ENCODE results near the gene GCK. TPM values are rescaled to one million over a fixed set of nuclear protein-coding genes. Genes with fewer than 3 reads are reported as not detected.
A peak's percentile ranks its signal among the peaks of the same experiment; 100 is the strongest.
"Not testable (repeated sequence)": the region's sequence is repeated elsewhere in the genome, so short reads cannot be mapped to it uniquely, and the experiment has no call there.

Gene GCK
- total RNA-seq, 4 donors from 2014 or later, result 0.52 TPM; not detected in 3

DNA sequence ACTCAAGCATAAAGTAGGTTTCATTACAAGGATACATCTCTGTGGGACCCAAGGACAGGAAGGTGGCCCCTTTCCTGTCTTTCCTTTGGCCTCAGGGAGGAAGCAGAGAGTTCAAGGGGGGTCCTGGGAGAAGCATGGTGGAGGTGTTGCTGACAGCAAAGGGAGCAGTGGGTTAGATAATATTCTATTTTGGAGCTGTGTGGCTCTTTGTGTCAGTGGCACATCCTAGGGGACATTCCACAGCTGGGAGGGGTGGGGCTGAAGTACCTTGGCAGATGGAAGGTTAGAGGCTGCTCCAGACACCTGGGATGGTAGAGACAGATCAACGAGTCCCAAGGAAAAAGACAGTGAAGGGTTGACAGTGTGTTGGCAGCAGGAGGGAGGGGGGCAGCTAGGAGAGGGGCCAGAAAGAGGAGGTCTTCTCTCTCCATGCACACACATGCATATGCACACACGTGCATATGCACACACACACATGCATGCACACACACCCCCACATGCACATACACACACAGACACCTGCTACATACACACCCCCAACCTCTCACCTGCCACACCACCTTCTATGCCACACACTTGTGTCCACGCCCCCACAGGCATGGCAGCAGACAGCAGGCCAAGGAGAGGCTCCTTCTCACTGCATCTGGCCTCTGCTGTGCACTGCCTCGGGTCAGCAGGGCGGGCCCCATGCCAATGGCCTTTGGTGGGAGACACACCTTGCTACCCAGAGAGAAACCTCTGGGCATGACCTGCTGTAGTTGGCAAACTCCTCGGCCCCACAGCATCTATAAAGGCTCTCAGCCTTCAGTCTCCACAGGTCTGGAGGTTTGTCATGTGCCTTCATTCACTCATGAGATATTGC lies 60.3 kb downstream of the GCK start:
- 68% methylated on average over 6 of the region's 6 CpGs for WGBS
- no peak overlapping the region for H3K27ac ChIP-seq
- H3K4me3 ChIP-seq, result no peak overlapping the region
- H3K36me3 ChIP-seq, result no peaks in the 10 kb centered on the region
- H3K9me3 ChIP-seq, result no peaks in the 10 kb centered on the region
- TF ChIP-seq, protein P1, sequence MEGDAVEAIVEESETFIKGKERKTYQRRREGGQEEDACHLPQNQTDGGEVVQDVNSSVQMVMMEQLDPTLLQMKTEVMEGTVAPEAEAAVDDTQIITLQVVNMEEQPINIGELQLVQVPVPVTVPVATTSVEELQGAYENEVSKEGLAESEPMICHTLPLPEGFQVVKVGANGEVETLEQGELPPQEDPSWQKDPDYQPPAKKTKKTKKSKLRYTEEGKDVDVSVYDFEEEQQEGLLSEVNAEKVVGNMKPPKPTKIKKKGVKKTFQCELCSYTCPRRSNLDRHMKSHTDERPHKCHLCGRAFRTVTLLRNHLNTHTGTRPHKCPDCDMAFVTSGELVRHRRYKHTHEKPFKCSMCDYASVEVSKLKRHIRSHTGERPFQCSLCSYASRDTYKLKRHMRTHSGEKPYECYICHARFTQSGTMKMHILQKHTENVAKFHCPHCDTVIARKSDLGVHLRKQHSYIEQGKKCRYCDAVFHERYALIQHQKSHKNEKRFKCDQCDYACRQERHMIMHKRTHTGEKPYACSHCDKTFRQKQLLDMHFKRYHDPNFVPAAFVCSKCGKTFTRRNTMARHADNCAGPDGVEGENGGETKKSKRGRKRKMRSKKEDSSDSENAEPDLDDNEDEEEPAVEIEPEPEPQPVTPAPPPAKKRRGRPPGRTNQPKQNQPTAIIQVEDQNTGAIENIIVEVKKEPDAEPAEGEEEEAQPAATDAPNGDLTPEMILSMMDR (IDR thresholded peaks at IDR 0.05), result no peak
- TF ChIP-seq POLR2AphosphoS5 (IDR thresholded peaks at IDR 0.05) (no peak), POLR2A (IDR thresholded peaks at IDR 0.05) (no peak), EP300 (IDR thresholded peaks at IDR 0.05) (no peak)
- no peaks in the 10 kb centered on the region for H3K27me3 ChIP-seq
- DNase-seq (ENCODE audit: low spot score in 2 of 2), result no peak
- peaks cover under 1% of the 10 kb centered on the region for H3K4me1 ChIP-seq

DNA sequence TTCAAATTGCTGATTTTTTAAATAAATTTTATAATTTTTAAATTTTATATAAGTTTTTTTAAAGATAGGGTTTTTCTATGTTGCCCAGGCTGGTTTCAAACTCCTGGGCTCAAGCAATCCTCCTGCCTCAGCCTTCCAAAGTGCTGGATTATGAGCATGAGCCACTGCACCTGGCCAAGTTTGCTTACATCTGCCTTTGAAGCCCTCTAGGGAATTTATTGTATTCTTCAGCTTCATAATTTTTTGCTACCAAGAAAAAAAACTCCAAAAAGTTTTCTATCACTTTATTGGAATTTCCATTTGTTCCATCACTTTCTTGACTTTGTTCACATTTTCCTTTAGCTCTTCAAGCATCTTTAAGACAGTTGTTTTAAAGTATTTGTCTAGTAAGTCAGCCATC lies 62.1 kb downstream of the GCK start:
- Histone ChIP-seq H3K9me3 (no peaks in the 10 kb centered on the region), H3K4me3 (no peak overlapping the region), H3K27me3 (no peaks in the 10 kb centered on the region), H3K27ac (no peak overlapping the region), H3K4me1 (peaks cover 12% of the 10 kb centered on the region), H3K36me3 (no peaks in the 10 kb centered on the region)
- TF ChIP-seq, protein P1 (IDR thresholded peaks at IDR 0.05), result no peak
- TF ChIP-seq POLR2A (IDR thresholded peaks at IDR 0.05), result no peak
- no peak for TF ChIP-seq EP300 (IDR thresholded peaks at IDR 0.05)
- TF ChIP-seq POLR2AphosphoS5 (IDR thresholded peaks at IDR 0.05), result no peak
- DNase-seq (ENCODE audit: low spot score in 2 of 2), result no peak

DNA sequence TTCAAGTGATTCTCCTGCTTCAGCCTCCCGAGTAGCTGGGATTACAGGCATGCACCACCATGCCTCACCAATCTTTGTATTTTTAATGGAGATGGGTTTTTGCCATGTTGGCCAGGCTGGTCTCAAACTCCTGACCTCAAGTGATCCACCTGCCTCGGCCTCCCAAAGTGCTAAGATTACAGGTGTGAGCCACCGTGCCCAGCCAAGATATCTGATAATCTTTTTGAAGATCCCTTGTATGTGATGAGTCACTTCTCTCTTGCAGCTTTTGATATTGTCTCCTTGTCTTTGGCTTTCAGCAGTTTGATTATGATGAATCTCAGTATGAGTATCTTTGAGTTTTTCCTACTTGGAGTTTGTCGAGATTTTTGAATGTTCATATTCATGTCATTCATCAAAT lies 62.7 kb downstream of the GCK start:
- not testable (repeated sequence) for DNase-seq (ENCODE audit: low spot score in 2 of 2); H3K9me3 ChIP-seq; H3K36me3 ChIP-seq; H3K27ac ChIP-seq; H3K27me3 ChIP-seq; H3K4me3 ChIP-seq
- 83% methylated on average over 4 of the region's 4 CpGs for WGBS
- peaks cover 18% of the 10 kb centered on the region for H3K4me1 ChIP-seq

DNA sequence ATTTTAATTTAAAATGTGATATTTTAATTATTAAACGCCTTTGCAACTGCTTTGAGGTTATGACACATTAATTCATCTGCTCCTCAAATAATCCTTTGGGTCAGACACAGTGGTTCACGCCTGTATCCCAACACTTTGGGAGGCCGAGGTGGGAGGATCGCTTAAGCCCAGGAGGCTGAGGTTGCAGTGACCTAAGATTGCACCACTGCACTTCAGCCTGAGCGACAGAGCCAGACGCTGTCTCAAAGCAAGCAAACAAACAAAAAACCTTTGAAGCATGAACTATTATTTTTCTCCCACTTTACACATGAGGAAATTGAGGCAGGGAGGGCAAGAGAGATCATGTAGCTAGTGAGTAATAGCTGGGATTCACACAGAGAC lies 64.4 kb downstream of the GCK start:
- peaks cover 21% of the 10 kb centered on the region for H3K36me3 ChIP-seq
- H3K4me3 ChIP-seq, result no peak overlapping the region
- H3K27me3 ChIP-seq, result no peaks in the 10 kb centered on the region
- H3K4me1 ChIP-seq, result peaks cover 18% of the 10 kb centered on the region
- no peaks in the 10 kb centered on the region for H3K9me3 ChIP-seq
- TF ChIP-seq POLR2AphosphoS5 (IDR thresholded peaks at IDR 0.05), result no peak
- TF ChIP-seq EP300 (IDR thresholded peaks at IDR 0.05), result no peak
- TF ChIP-seq, protein P1 (IDR thresholded peaks at IDR 0.05), result no peak
- TF ChIP-seq POLR2A (IDR thresholded peaks at IDR 0.05), result no peak
- WGBS, result 96% methylated on average over 6 of the region's 6 CpGs
- no peak overlapping the region for H3K27ac ChIP-seq
- DNase-seq (ENCODE audit: low spot score in 2 of 2), result no peak

DNA sequence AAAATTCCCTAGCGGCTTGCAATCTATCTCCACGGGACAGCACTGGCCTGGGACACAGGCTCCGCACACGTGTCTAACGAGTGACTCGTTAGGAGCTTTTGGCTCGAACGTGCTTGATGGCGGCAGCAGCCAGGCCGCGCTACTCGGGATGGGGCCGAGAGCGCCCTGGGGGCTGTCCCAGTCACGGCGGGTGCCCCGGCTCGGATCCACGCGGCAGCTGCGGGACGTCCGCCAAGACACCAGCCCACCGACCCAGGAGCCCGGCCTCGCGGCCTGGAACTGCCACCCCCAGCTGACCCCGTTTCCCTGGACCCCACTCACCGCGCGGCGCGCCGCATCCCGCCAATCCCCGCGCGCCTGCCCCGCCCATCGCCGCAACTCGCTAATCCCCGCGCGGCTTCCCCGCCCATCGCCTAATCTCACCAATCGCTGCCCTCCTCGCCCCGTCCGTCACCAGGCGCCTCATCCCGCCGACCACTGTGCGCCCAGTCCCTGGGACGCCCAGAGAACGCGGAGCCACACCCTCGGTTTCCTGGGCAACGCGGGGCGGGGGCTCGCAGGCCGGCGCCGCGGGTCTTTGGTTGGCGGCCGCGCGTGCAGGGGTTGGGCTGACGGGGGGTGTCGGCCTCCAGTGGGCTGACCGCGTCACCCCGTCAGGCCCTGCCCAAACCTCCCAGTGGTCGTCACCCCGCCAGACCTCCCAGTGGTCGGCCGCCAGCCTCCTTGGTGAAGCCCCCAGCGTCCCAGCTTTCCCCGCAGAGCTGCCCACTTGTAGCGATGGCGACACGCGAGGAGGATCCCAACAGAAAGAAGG lies 65.8 kb downstream of the GCK start, which contains the start of gene POLD2:
Gene POLD2, minus strand, starts transcription at position 359 of the 814 bp plus-strand sequence. CDS start 1,495 bp downstream, outside the sequence.
- H3K27ac ChIP-seq, result peak within 1 kb of the TSS; percentile 80
- peaks cover 31% of the 10 kb centered on the region for H3K36me3 ChIP-seq
- 0% methylated on average over 13 of the region's 86 CpGs for WGBS
- DNase-seq (ENCODE audit: low spot score in 2 of 2), result peak; percentile 98 to 99
- H3K27me3 ChIP-seq, result no peaks in the 10 kb centered on the region
- TF ChIP-seq EP300 (IDR thresholded peaks at IDR 0.05) (no peak), POLR2A (IDR thresholded peaks at IDR 0.05) (peak in 1 of 2 donors; percentile 21), POLR2AphosphoS5 (IDR thresholded peaks at IDR 0.05) (peak in 1 of 3 donors; percentile 25)
- TF ChIP-seq, protein P1 (IDR thresholded peaks at IDR 0.05), result no peak
- peaks cover 18% of the 10 kb centered on the region for H3K4me1 ChIP-seq
- H3K4me3 ChIP-seq, result peak within 1 kb of the TSS; percentile 84
- H3K9me3 ChIP-seq, result no peaks in the 10 kb centered on the region
